Measurements from ENCODE around the gene CNNM1.

DNA sequence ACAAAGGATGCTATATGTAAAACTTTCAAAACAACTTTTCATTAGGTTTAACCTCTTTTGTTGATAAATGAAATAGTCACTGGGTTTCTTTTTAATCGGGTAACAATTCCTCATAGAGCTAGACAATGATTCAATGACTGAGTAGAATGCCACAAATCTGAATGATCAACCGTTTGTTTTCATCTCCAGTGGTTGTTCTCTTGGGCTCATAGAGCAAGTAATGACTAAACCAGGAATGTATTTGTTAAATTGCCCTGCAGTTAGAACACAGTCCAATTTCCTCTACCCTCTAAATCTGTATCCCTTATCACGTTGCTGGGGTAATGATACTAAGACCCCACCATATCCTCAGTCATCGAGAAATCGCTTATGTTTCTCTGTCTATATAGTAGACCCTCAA lies 40.0 kb downstream of the CNNM1 start:
- TF ChIP-seq POLR2A (IDR thresholded peaks at IDR 0.05; ENCODE audit: low read depth, low read length) (no peak), POLR2AphosphoS5 (IDR thresholded peaks at IDR 0.05; ENCODE audit: low read depth, low read length) (no peak)
